ENCODE data around the gene CEACAM19. TPM values are rescaled to one million over a fixed set of nuclear protein-coding genes. Genes with fewer than 3 reads are reported as not detected.

Gene CEACAM19
- polyA plus RNA-seq, 2 of the 4 experiments (the other 2 are of a cell fraction): 7.2 to 8.2 TPM

DNA sequence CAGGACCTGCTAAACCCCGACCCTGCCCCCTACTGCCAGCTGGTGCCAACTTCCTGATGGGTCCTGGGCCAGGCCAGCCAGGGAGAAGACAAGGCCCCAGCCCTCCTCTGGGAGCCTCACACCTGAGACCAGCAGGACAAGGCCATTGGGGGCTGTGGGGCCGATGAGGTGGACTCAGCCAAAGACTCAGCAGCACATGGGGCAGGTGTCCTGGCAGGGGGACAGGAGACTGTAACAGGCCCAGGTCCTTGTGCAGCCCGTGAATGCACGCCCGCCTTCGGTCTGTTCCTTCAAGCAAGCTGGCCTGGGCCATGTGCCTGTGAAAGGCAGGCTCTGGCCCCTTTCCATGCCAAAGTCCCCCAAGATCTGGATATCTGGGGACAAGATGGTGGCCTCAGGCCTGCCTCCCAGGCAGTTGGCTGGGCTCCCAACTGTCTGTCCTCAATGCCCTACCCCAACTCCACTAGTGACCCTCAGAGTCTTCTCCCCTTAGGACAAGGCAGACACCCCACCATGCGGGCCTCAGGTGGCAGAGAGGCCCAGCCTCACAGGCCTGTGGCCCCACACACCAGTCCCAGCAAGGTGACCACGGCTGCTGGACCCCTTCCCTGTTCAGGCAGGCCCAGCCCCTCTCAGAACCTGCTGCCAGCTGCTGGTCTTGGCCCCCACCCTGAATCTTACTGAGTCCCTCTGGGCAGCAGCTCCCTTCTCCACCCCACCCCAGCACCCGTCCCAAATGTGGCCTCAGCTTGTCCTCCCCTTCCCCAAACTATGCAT, 12.3 kb downstream of the CEACAM19 start:
- WGBS (ENCODE audit: missing lambda C conversion rate): 96% methylated on average over 7 of the region's 9 CpGs
- no peak for TF ChIP-seq ZSCAN20 (CRISPR knock-in tag; IDR thresholded peaks at IDR 0.05)
- TF ChIP-seq MAX (IDR thresholded peaks at IDR 0.05): peak; percentile 55; the same call in 1 of the 2 replicates
- TF ChIP-seq HEYL (CRISPR knock-in tag; IDR thresholded peaks at IDR 0.05): no peak
- no peak for TF ChIP-seq JUNB (IDR thresholded peaks at IDR 0.05)
- no peak for TF ChIP-seq USF2 (IDR thresholded peaks at IDR 0.05)
- peak in 1 of 2 experiments; percentile 29; a peak in 1 of 5 replicates for TF ChIP-seq RAD21 (conservative IDR thresholded peaks at IDR 0.05 in 1 of 2, IDR thresholded peaks at IDR 0.05 in 1 of 2)
- no peak for TF ChIP-seq NPAS2 (CRISPR knock-in tag; IDR thresholded peaks at IDR 0.05; ENCODE audit: borderline replicate concordance)
- TF ChIP-seq RFX5 (IDR thresholded peaks at IDR 0.05): no peak
- no peak for TF ChIP-seq HMGXB4 (CRISPR knock-in tag; IDR thresholded peaks at IDR 0.05; ENCODE audit: borderline replicate concordance)
- TF ChIP-seq E2F6 (IDR thresholded peaks at IDR 0.05; ENCODE audit: borderline replicate concordance, low read depth): peak; percentile 27; the same call in 1 of the 2 replicates
- no peak for TF ChIP-seq FOSL2 (IDR thresholded peaks at IDR 0.05)
- TF ChIP-seq FOSL2 (CRISPR knock-in tag; IDR thresholded peaks at IDR 0.05): no peak
- TF ChIP-seq, protein P1, sequence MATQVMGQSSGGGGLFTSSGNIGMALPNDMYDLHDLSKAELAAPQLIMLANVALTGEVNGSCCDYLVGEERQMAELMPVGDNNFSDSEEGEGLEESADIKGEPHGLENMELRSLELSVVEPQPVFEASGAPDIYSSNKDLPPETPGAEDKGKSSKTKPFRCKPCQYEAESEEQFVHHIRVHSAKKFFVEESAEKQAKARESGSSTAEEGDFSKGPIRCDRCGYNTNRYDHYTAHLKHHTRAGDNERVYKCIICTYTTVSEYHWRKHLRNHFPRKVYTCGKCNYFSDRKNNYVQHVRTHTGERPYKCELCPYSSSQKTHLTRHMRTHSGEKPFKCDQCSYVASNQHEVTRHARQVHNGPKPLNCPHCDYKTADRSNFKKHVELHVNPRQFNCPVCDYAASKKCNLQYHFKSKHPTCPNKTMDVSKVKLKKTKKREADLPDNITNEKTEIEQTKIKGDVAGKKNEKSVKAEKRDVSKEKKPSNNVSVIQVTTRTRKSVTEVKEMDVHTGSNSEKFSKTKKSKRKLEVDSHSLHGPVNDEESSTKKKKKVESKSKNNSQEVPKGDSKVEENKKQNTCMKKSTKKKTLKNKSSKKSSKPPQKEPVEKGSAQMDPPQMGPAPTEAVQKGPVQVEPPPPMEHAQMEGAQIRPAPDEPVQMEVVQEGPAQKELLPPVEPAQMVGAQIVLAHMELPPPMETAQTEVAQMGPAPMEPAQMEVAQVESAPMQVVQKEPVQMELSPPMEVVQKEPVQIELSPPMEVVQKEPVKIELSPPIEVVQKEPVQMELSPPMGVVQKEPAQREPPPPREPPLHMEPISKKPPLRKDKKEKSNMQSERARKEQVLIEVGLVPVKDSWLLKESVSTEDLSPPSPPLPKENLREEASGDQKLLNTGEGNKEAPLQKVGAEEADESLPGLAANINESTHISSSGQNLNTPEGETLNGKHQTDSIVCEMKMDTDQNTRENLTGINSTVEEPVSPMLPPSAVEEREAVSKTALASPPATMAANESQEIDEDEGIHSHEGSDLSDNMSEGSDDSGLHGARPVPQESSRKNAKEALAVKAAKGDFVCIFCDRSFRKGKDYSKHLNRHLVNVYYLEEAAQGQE (IDR thresholded peaks at IDR 0.05): no peak
- TF ChIP-seq HOXB13 (CRISPR knock-in tag; IDR thresholded peaks at IDR 0.05; ENCODE audit: low read depth): peak; percentile 51
- no peak for TF ChIP-seq ZFP36 (IDR thresholded peaks at IDR 0.05; ENCODE audit: borderline replicate concordance, partially characterized antibody)
- TF ChIP-seq CEBPB (IDR thresholded peaks at IDR 0.05): no peak
- no peak for TF ChIP-seq MAZ (IDR thresholded peaks at IDR 0.05; ENCODE audit: borderline replicate concordance, low read depth, low read length)
- no peak for TF ChIP-seq POLR2AphosphoS2 (conservative IDR thresholded peaks at IDR 0.05; ENCODE audit: low read length)
- no peak for TF ChIP-seq EHF (CRISPR knock-in tag; IDR thresholded peaks at IDR 0.05)
- no peak for TF ChIP-seq ZC3H11A (IDR thresholded peaks at IDR 0.05)
- TF ChIP-seq FOSB (CRISPR knock-in tag; IDR thresholded peaks at IDR 0.05): no peak
- no peak for TF ChIP-seq HOXA7 (CRISPR knock-in tag; IDR thresholded peaks at IDR 0.05)
- no peak for TF ChIP-seq BCL3 (IDR thresholded peaks at IDR 0.05)
- TF ChIP-seq FOXS1 (CRISPR knock-in tag; IDR thresholded peaks at IDR 0.05): no peak
- TF ChIP-seq MAFK (IDR thresholded peaks at IDR 0.05; ENCODE audit: partially characterized antibody): no peak
- no peak for TF ChIP-seq KDM5A (IDR thresholded peaks at IDR 0.05)
- TF ChIP-seq TP53 (CRISPR knock-in tag; IDR thresholded peaks at IDR 0.05): no peak
- TF ChIP-seq KDM1A (IDR thresholded peaks at IDR 0.05; ENCODE audit: low read depth): no peak
- no peak for TF ChIP-seq PHF8 (IDR thresholded peaks at IDR 0.05; ENCODE audit: borderline replicate concordance, low read depth)
- TF ChIP-seq CBX8 (IDR thresholded peaks at IDR 0.05): no peak
- TF ChIP-seq ZNF302 (CRISPR knock-in tag; IDR thresholded peaks at IDR 0.05): no peak
- no peak for TF ChIP-seq CHD4 (IDR thresholded peaks at IDR 0.05; ENCODE audit: borderline replicate concordance)
- TF ChIP-seq CBX2 (IDR thresholded peaks at IDR 0.05; ENCODE audit: borderline replicate concordance, low read depth): no peak
- no peak for TF ChIP-seq HDAC2 (IDR thresholded peaks at IDR 0.05)

More for the DNA sequence above, 12.3 kb downstream of the CEACAM19 start:
- peak; percentile 8 to 9; a peak in 4 of 6 replicates for ATAC-seq
- H3K4me3 ChIP-seq: no peak overlapping the region
- peak overlapping the region; percentile 87 to 92 for H3K27ac ChIP-seq
- no peaks in the 10 kb centered on the region for H3K9me3 ChIP-seq
- ChIA-PET POLR2A (no interaction called here), CTCF (interaction anchor here (0.6 to 15.7 kb wide), 10 partner anchors 10 to 376 kb away, joined by 3 to 180 read pairs (median 4); partner anchors contain the start of gene NECTIN2)
- peaks cover 65% of the 10 kb centered on the region for H3K4me1 ChIP-seq
- no peak for DNase-seq (ENCODE audit: low read depth in 1 of 2, low spot score in 1 of 2)
- FAIRE-seq: no peak
- peak overlapping the region; percentile 56; the same call in 1 of the 3 replicates for H3K4me2 ChIP-seq

Data from A549 (cell line).